NB4 (cell line): ENCODE data around the gene CHMP1A.
"Not testable (repeated sequence)": the region's sequence is repeated elsewhere in the genome, so short reads cannot be mapped to it uniquely, and the experiment has no call there.

Experiments used
- DNase-seq: peaks from one replicate; pipeline ENCODE4 v3.0.0; 2010; ENCODE audit warnings: low read depth
- H3K4me3 ChIP-seq: one replicate; pipeline ENCODE4 v1.5.1; 2011; ENCODE audit warnings: mild to moderate bottlenecking, low read depth, low read length, moderate library complexity
- CTCF ChIP-seq: IDR thresholded peaks from one replicate; pipeline ENCODE4 v1.5.1; 2012; ENCODE audit warnings: low read depth, low read length
- MAX ChIP-seq: IDR thresholded peaks from 2 replicates; pipeline ENCODE4 v1.6.1; 2011; ENCODE audit warnings: low read depth, low read length
- MYC ChIP-seq: IDR thresholded peaks from 2 replicates; pipeline ENCODE4 v1.6.1; 2011; ENCODE audit warnings: low read depth, low read length
- POLR2A ChIP-seq: IDR thresholded peaks from 2 replicates; pipeline ENCODE4 v1.6.1; 2011; ENCODE audit warnings: mild to moderate bottlenecking; ENCODE audit not compliant: insufficient read length; ENCODE audit errors: extremely low read depth

CHMP1A gene

GRCh38 chr16:89696670-89697128 is 39.2 kb upstream of the CHMP1A start:
- no peak overlapping the region for H3K4me3 ChIP-seq
- peak; percentile 37 for DNase-seq
- no peak for TF ChIP-seq CTCF
- no peak for TF ChIP-seq MYC
- no peak for TF ChIP-seq POLR2A
- TF ChIP-seq MAX: no peak

GRCh38 chr16:89695875-89696669 is 38.6 kb upstream of the CHMP1A start:
- no peak overlapping the region for H3K4me3 ChIP-seq
- TF ChIP-seq MAX (no peak), POLR2A (no peak), MYC (no peak), CTCF (no peak)
- DNase-seq: peak; percentile 14

GRCh38 chr16:89695086-89695874 is 37.8 kb upstream of the CHMP1A start:
- H3K4me3 ChIP-seq: no peak overlapping the region
- no peak for DNase-seq
- no peak for TF ChIP-seq MAX
- TF ChIP-seq CTCF: no peak
- no peak for TF ChIP-seq MYC
- no peak for TF ChIP-seq POLR2A

- not testable (repeated sequence) for DNase-seq, H3K4me3 ChIP-seq
Observed at GRCh38 chr16:89694784-89695085, 37.2 kb upstream of the CHMP1A start.

GRCh38 chr16:89693931-89694783 is 36.6 kb upstream of the CHMP1A start:
- DNase-seq: no peak

More at GRCh38 chr16:89693931-89694783, 36.6 kb upstream of the CHMP1A start:
- no peak overlapping the region for H3K4me3 ChIP-seq
- TF ChIP-seq CTCF (no peak), MYC (no peak), POLR2A (no peak), MAX (no peak)
